ENCODE results near the gene TTLL10. TPM values are rescaled to one million over a fixed set of nuclear protein-coding genes. Genes with fewer than 3 reads are reported as not detected.

The TTLL10 gene
- total and polyA plus RNA-seq, 4 experiments from 2014 or later, result 0.27 to 0.45 TPM; not detected in 2

DNA sequence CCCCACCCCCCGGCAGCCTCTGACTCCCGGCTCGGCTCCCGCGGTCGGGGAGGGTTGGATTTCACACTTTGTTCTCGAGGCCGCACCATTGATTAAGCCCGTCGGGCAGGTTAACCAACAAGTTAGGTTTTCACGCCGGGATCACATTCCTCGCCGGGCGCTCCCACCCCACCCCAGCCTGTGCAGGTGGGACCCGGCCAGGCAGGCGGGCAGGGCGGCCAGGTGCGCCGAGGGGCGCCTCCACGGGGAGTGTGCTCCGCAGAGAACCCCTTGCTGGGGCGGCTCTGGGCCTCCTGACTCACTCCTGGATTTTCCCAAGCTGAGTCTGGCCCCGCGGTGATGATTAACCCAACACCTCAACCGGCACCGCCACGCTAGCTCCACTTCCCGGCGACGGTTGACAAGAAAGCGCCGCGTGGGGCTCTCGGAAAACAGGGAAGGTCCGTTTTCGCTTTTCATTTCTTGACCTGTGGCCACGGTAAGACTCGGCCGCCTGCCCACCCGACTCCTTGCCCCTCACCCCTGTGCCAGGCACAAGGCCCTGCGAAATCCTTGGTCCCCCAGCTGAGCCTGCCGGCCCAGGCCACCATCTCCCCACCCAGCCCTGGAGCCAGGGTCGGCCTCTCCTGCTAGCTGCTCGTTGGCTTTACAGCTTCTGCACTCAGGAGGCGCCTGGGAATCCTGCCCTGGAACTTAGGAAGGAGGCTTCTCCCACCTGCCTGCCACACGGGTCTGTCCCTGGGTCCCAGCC, 8.8 kb upstream of the TTLL10 start:
- DNase-seq, result peak in 1 of 5 donors; percentile 11
- peaks cover 2% of the 10 kb centered on the region for H3K4me1 ChIP-seq (ENCODE audit: insufficient read depth, low read length)
- no peaks in the 10 kb centered on the region for H3K9me3 ChIP-seq (ENCODE audit: control insufficient read depth in 1 of 2, low read length in 2 of 2)
- Mint-ChIP-seq H3K27ac (no peak overlapping the region), H3K36me3 (no peaks in the 10 kb centered on the region), H3K9me3 (no peaks in the 10 kb centered on the region), H3K27me3 (peaks cover 1 to 5% of the 10 kb centered on the region in 2 donors), H3K4me1 (peaks cover under 1 to 2% (median 1%) of the 10 kb centered on the region in 4 donors), H3K4me3 (no peak overlapping the region)
- H3K36me3 ChIP-seq (ENCODE audit: insufficient read depth, low read length), result no peaks in the 10 kb centered on the region
- no peak overlapping the region for H3K27ac ChIP-seq (ENCODE audit: low read depth, low read length)
- H3K27me3 ChIP-seq (ENCODE audit: insufficient read depth, low read length), result no peaks in the 10 kb centered on the region
- no peak overlapping the region for H3K4me3 ChIP-seq (ENCODE audit: low read length in 2 of 2)
- POLR2A ChIA-PET (ENCODE audit: partially characterized antibody), result no interaction called here
- CTCF ChIA-PET (ENCODE audit: partially characterized antibody), result no interaction called here
- intact Hi-C loops (cut with micrococcal nuclease), result no loop called here

DNA sequence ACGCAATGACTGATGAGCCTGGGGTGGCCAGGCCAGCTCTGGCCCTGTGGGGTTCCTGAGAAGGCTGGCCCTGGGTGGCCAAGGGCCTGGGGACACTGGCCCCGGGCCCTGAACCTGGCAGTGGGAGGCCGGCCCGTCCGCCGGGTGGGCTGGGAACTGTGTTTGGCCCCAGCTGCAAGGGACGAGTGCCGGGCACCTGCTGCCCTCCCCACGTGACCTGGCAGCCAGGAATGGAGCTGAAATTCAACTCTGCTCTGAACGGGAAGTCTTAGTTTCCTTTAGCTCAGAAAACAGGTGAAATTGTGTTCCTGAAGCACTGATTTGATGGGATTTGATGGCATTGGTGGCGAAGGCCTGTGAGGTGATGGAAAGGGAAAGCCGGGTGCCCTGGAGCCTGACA, 8.2 kb upstream of the TTLL10 start:
- ChIA-PET POLR2A (ENCODE audit: partially characterized antibody) (no interaction called here), CTCF (ENCODE audit: partially characterized antibody) (no interaction called here)
- Mint-ChIP-seq H3K4me1 (peaks cover 3 to 5% (median 5%) of the 10 kb centered on the region in 4 donors), H3K36me3 (no peaks in the 10 kb centered on the region), H3K27ac (no peak overlapping the region), H3K27me3 (peaks cover 3 to 8% of the 10 kb centered on the region in 2 donors), H3K9me3 (no peaks in the 10 kb centered on the region), H3K4me3 (no peak overlapping the region)
- Histone ChIP-seq H3K27ac (ENCODE audit: low read depth, low read length) (no peak overlapping the region), H3K9me3 (ENCODE audit: control insufficient read depth in 1 of 2, low read length in 2 of 2) (no peaks in the 10 kb centered on the region), H3K36me3 (ENCODE audit: insufficient read depth, low read length) (no peaks in the 10 kb centered on the region), H3K4me3 (ENCODE audit: low read length in 2 of 2) (no peak overlapping the region), H3K4me1 (ENCODE audit: insufficient read depth, low read length) (peaks cover 9% of the 10 kb centered on the region), H3K27me3 (ENCODE audit: insufficient read depth, low read length) (no peaks in the 10 kb centered on the region)
- intact Hi-C loops (cut with micrococcal nuclease), result no loop called here
- no peak for DNase-seq

DNA sequence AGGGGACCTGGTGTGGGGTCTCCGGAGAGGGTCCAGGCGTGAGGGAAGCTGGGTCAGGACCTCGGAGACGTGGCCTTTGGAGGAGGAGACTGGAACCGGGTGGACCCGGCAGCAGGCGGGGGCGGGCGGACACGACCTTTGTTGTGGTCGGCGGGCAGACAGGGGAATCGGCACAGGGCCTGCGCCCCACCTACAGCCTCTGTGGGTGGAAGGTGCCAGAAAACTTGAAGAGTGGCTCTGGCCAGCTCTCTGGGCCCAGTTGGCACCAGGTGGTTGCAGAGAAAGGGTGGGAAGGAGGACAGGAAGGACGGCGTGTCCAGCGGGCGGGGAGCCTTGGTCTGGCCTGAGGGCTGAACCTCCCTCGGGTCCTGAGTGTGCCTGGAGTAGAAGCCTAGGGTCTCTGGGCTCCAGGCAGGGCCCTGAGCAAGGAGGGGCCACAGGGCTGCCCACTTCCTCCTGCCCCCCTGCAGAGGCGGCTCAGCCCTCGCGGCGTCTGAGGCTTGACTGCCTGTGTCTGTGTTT, 7.7 kb upstream of the TTLL10 start:
- no peak overlapping the region for H3K4me3 Mint-ChIP-seq
- CTCF ChIA-PET (ENCODE audit: partially characterized antibody), result no interaction called here
- H3K27ac ChIP-seq (ENCODE audit: low read depth, low read length), result no peak overlapping the region
- H3K9me3 ChIP-seq (ENCODE audit: control insufficient read depth in 1 of 2, low read length in 2 of 2), result no peaks in the 10 kb centered on the region
- no peaks in the 10 kb centered on the region for H3K27me3 ChIP-seq (ENCODE audit: insufficient read depth, low read length)
- H3K9me3 Mint-ChIP-seq, result no peaks in the 10 kb centered on the region
- peaks cover 3 to 8% of the 10 kb centered on the region in 2 donors for H3K27me3 Mint-ChIP-seq
- no peaks in the 10 kb centered on the region for H3K36me3 ChIP-seq (ENCODE audit: insufficient read depth, low read length)
- H3K4me1 Mint-ChIP-seq, result peaks cover 3 to 5% (median 5%) of the 10 kb centered on the region in 4 donors
- H3K4me1 ChIP-seq (ENCODE audit: insufficient read depth, low read length), result peaks cover 13% of the 10 kb centered on the region
- no peaks in the 10 kb centered on the region for H3K36me3 Mint-ChIP-seq
- H3K4me3 ChIP-seq (ENCODE audit: low read length in 2 of 2), result no peak overlapping the region
- no peak overlapping the region for H3K27ac Mint-ChIP-seq
- no peak for DNase-seq
- POLR2A ChIA-PET (ENCODE audit: partially characterized antibody), result no interaction called here
- intact Hi-C loops (cut with micrococcal nuclease), result no loop called here

DNA sequence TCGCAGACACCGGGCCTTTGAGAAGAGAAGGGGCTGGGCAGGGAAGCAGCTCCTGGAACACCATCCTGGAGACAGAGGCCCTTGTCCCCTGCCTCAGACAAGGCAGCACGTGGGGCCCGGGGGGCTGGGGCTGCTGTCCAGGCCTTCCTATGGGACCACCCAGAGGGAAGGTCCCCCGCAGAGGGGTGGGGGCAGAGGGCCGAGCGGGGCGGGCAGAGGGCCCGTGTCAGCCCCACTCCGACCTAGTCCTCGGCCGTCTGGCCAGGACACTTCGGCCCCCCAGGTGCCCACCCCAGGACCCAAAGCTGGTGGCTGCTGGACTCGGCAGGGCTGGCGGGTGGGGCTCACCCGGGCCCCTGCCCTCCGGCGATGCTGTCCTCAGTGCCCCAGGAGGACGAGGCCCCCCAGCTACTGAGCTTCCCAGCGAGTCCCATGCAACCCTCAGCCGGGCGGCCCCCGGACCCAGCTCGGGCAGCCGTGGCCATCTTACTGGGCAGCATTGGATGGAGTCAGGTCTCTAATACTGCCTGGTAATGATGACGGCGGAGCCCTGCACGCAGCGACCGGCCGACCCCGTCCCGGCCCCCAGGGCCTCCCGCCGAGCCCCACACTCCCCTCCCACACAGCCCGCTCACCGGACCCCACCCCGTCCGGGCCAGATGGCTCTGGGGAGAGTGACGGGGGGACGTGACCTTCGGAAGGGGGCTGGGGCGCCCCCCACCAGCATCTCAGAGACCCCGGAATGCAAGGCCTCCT, 6.9 kb upstream of the TTLL10 start:
- no peaks in the 10 kb centered on the region for H3K36me3 Mint-ChIP-seq
- Histone ChIP-seq H3K9me3 (ENCODE audit: control insufficient read depth in 1 of 2, low read length in 2 of 2) (no peaks in the 10 kb centered on the region), H3K27ac (ENCODE audit: low read depth, low read length) (no peak overlapping the region), H3K36me3 (ENCODE audit: insufficient read depth, low read length) (no peaks in the 10 kb centered on the region), H3K4me1 (ENCODE audit: insufficient read depth, low read length) (peaks cover 22% of the 10 kb centered on the region), H3K4me3 (ENCODE audit: low read length in 2 of 2) (no peak overlapping the region), H3K27me3 (ENCODE audit: insufficient read depth, low read length) (no peaks in the 10 kb centered on the region)
- ChIA-PET CTCF (ENCODE audit: partially characterized antibody) (no interaction called here), POLR2A (ENCODE audit: partially characterized antibody) (no interaction called here)
- peaks cover 3 to 8% of the 10 kb centered on the region in 2 donors for H3K27me3 Mint-ChIP-seq
- DNase-seq, result no peak
- intact Hi-C loops (cut with micrococcal nuclease), result no loop called here
- no peak overlapping the region for H3K27ac Mint-ChIP-seq
- H3K9me3 Mint-ChIP-seq, result no peaks in the 10 kb centered on the region
- H3K4me3 Mint-ChIP-seq, result no peak overlapping the region
- peaks cover 3 to 6% (median 5%) of the 10 kb centered on the region in 4 donors for H3K4me1 Mint-ChIP-seq

DNA sequence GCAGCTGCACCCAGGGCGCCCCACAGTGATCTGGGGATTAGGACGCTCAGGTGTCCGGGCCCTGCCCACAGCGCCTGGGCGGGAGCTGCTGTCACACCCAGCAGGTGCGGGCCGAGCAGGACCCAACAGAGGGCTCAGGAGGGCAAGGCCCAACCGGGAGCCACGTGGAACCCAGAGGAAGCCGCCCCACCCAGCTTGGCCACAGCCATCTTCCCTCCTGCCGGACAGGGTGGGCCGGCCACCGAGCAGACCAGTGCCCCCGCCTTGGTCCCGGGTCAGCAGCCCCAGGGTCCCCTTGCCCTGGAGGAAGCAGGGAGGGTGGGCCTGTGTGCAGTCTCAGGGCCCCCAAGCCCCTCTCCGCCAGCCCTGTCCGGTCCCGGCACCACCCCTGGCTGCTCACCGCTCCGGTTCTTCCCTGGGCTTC, 6.3 kb upstream of the TTLL10 start:
- DNase-seq, result no peak
- POLR2A ChIA-PET (ENCODE audit: partially characterized antibody), result interaction anchor here (1.8 kb wide), 1 partner anchor 10 kb away, joined by 4 read pairs; no protein-coding TSS in a partner anchor

DNA sequence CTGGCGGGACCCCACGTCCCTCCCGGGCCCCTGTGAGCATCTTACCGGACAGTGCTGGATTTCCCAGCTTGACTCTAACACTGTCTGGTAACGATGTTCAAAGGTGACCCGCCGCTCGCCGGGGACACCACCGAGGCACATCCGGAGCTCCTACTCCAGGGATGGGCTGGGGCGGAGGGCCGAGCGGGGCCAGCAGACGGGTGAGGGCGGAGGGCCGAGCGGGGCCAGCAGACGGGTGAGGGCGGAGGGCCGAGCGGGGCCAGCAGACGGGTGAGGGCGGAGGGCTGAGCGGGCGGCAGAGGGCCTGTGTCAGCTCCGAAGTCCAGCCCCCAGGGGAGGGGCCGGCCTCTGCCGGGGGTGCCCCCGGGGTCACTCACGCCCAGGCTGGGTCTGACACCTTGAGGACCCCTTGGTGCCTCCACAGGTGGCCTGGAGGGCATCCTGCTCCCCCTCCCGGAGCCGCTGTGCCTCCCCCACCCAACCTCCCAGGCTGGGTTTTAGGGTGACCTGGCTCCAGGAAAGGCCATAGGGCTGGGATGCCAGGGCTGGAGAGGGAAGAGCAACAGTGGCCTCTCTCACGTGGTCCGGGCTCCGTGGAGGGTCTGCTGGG, 5.7 kb upstream of the TTLL10 start:
- intact Hi-C loops (cut with micrococcal nuclease), result no loop called here
- H3K27ac Mint-ChIP-seq, result no peak overlapping the region
- Histone ChIP-seq H3K27ac (ENCODE audit: low read depth, low read length) (no peak overlapping the region), H3K4me3 (ENCODE audit: low read length in 2 of 2) (no peak overlapping the region), H3K27me3 (ENCODE audit: insufficient read depth, low read length) (no peaks in the 10 kb centered on the region), H3K36me3 (ENCODE audit: insufficient read depth, low read length) (no peaks in the 10 kb centered on the region), H3K9me3 (ENCODE audit: control insufficient read depth in 1 of 2, low read length in 2 of 2) (no peaks in the 10 kb centered on the region), H3K4me1 (ENCODE audit: insufficient read depth, low read length) (peaks cover 30% of the 10 kb centered on the region)
- POLR2A ChIA-PET (ENCODE audit: partially characterized antibody), result interaction anchor here (1.8 kb wide), 1 partner anchor 10 kb away, joined by 4 read pairs; no protein-coding TSS in a partner anchor
- CTCF ChIA-PET (ENCODE audit: partially characterized antibody), result no interaction called here
- no peaks in the 10 kb centered on the region for H3K36me3 Mint-ChIP-seq
- peaks cover 0 to 2% (median 0%) of the 10 kb centered on the region in 8 donors for H3K9me3 Mint-ChIP-seq
- peaks cover 5 to 13% (median 9%) of the 10 kb centered on the region in 4 donors for H3K4me1 Mint-ChIP-seq
- H3K27me3 Mint-ChIP-seq, result peaks cover 3 to 8% of the 10 kb centered on the region in 2 donors
- DNase-seq, result no peak
- no peak overlapping the region for H3K4me3 Mint-ChIP-seq

More for the DNA sequence above, 6.3 kb upstream of the TTLL10 start:
- Histone ChIP-seq H3K9me3 (ENCODE audit: control insufficient read depth in 1 of 2, low read length in 2 of 2) (no peaks in the 10 kb centered on the region), H3K27ac (ENCODE audit: low read depth, low read length) (no peak overlapping the region), H3K4me1 (ENCODE audit: insufficient read depth, low read length) (peaks cover 28% of the 10 kb centered on the region), H3K27me3 (ENCODE audit: insufficient read depth, low read length) (no peaks in the 10 kb centered on the region), H3K4me3 (ENCODE audit: low read length in 2 of 2) (no peak overlapping the region), H3K36me3 (ENCODE audit: insufficient read depth, low read length) (no peaks in the 10 kb centered on the region)
- H3K4me1 Mint-ChIP-seq, result peaks cover 5 to 12% (median 8%) of the 10 kb centered on the region in 4 donors
- CTCF ChIA-PET (ENCODE audit: partially characterized antibody), result no interaction called here
- peaks cover 3 to 8% of the 10 kb centered on the region in 2 donors for H3K27me3 Mint-ChIP-seq
- H3K9me3 Mint-ChIP-seq, result peaks cover 0 to 2% (median 0%) of the 10 kb centered on the region in 8 donors
- no peak overlapping the region for H3K4me3 Mint-ChIP-seq
- H3K36me3 Mint-ChIP-seq, result no peaks in the 10 kb centered on the region
- no peak overlapping the region for H3K27ac Mint-ChIP-seq
- intact Hi-C loops (cut with micrococcal nuclease), result no loop called here
